GM19238 (cell line): ENCODE results near the gene RARB.

Experiments used
- DNase-seq: peaks from one replicate; pipeline ENCODE4 v3.0.0; 2011; ENCODE audit warnings: low spot score; ENCODE audit not compliant: insufficient read length

The RARB gene

GRCh38 chr3:25471081-25471768, 43.2 kb downstream of the RARB start:
- DNase-seq, result no peak

DNA sequence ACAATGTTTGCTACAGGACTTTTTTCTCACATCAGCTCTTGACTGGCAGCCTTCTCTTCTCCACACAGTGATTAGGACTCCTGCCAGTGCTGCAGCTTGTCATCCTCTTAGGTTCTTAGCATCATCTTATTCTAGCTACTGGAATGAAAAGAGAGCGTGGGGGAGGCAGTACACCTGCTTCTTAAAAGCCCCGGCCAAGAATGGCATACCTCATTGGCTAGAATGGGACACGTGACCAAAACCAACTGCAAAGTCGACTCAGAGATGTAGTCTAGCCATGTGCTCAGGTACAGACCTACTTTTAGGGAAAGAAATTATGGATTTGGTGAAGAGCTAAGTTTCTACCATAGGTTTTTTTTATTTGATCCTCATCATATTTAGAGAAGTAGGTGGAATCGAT, 44.1 kb downstream of the RARB start:
- no peak for DNase-seq

DNA sequence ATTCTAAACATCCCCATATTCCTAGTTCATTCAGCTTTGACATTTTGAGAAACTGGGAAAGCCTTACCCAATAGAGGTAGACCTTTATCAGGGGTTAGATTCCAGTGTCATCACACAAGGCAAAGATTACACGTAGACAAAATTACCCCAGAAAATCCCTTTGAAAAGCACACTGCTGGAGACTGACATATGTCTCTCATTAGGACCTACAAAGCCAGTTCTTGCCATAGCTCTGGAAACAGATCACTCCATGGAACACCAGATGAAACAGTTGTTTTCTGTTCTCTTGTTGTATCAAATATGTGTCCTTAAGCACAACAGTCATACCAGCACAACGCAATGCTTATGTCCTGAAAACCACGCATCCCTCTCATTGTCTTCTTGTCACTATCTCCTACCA, 44.7 kb downstream of the RARB start:
- no peak for DNase-seq

- no peak for DNase-seq
Observed at GRCh38 chr3:25473246-25473645, 45.2 kb downstream of the RARB start.

GRCh38 chr3:25474052-25474451, 46.0 kb downstream of the RARB start:
- no peak for DNase-seq

- no peak for DNase-seq
Observed at GRCh38 chr3:25476639-25477038, 48.6 kb downstream of the RARB start.

DNA sequence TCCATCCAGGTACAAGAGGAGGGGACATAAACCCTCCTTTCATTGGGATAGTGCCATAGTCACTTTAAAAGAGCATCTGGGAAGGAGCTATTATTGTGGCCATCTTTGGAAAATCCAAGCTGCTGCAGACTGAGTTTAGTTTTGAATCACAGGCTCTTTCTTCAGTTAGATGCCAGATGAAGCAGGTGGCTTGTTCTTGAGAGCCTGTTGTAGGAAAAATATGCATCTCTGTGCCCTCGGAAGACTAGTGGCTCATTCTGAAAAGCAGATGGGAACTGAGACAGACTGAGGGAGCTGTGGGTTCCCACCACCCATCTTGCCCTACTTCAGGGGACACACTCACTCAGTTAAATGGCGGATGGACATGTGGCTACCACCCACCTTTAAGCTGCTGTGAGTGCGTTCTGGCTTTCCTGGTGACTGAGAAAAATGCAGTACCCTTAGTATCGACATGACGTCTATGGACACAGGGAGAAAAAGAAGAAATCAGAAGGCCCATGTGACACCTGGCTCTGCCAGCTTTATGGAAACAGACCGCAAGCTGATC, 50.2 kb downstream of the RARB start:
- no peak for DNase-seq

- DNase-seq, result no peak
Observed at GRCh38 chr3:25478964-25479726, 51.1 kb downstream of the RARB start.

DNA sequence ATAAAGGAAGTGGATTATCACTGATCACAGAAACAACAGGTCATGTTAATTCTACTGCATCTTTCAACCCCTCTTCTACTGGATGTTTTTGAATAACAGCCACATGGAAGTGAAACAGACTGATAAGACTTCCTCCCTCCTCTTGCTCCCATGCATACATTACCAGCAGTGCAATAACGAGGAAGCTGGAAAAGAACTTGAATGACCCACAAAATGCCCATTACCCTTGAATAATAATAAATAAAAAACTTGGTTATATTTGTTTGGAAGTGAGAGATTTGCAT, 51.6 kb downstream of the RARB start:
- DNase-seq, result no peak

DNA sequence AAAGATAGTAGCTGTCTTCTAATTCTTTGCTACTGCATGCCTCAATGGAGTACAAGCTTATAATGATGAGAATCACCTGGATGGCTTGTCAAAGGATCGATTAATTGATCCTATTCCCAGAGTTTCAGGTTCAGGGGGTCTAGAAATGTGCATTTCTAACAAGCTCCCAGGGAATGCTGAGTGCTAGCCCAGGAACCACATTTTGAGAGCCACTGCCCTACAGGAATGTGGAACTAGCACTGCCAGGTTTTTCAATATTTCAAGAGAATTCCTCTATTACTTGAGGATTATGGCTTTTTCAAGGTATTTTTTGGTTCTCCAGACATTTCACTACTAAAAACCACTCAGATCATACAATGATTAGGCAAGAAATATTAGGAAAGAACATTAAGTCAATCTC, 52.7 kb downstream of the RARB start:
- DNase-seq, result no peak

DNA sequence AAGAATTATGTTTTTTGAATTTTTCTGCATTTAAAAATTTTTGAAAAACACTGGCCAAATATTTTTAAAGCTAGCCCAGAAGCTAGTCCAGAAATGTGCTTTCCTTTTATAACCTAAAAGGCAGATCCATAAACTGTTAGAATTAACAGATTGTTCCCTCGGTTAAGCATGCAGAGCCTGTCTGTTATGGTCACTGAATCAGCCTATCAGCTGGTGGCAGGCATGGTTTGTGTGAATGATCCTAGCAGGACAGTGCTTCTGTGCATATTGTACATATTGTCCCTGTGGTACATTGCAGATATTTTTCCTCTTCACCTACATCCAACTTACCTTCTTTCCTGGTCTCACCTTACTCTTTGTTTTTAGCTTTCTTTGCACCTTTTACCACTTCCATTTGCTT, 53.3 kb downstream of the RARB start:
- DNase-seq, result no peak

- no peak for DNase-seq
Observed at GRCh38 chr3:25483456-25483855, 55.4 kb downstream of the RARB start.

DNA sequence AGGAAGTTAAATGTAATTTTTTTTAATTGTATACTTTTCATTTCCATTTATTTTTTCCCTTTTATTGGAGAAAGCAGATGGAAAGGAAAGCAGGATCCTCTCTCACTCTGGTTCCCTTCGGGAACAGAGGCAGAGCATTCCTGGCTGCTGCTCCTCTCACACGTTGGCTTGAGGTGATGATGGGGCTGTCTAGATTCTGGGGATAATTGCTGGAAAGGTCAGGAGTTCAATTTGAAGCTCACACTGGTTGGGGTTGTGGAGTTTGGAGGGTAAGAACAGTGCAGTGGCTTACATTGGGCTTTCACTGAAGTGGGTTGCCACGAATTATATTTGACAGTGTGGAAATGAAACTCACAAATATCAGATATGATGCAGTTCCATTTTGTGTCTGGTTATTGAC, 57.6 kb downstream of the RARB start:
- DNase-seq, result no peak

DNA sequence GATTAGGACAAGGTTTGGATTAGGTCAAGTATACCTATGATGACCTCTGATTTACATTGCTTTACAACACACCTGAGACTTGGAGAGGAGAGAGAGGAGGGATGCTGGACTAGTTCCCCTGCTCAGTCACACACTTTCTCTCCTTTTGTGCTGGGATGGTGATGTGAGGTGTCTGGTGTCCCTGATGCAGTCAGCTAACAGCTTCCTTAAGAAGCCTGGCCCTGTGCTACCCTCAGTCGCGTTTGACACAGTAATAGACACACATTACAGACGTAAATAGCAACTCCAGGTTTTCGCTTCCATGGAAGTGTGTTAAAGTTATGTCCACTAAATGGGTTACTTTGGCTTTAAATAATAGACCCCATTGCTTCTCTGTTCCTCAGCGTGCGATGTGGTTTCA, 58.9 kb downstream of the RARB start:
- no peak for DNase-seq

GRCh38 chr3:25489858-25490593, 62.0 kb downstream of the RARB start:
- DNase-seq, result no peak

- DNase-seq, result no peak
Observed at GRCh38 chr3:25493246-25493645, 65.2 kb downstream of the RARB start.

GRCh38 chr3:25493786-25494185, 65.7 kb downstream of the RARB start:
- no peak for DNase-seq

DNA sequence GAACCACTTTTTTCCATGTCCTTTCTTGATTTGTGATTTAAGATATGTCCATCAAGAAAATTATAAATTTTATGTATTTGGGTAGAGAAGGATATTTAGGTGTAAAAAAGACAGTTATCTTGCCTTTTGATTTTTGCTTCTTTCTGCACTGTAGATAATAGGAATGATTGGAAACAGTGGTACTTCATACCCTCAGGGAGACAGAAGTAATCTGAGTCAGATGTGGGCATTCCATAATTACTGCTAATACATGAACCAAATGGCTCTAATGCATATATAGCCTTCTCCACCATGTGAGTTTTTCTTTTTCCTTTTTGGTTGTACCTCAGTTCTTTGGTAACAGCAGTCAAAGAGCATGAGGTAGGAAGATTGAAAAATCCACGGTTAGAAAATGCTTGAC, 67.2 kb downstream of the RARB start:
- no peak for DNase-seq

- DNase-seq, result no peak
Observed at GRCh38 chr3:25495726-25496253, 67.7 kb downstream of the RARB start.

DNA sequence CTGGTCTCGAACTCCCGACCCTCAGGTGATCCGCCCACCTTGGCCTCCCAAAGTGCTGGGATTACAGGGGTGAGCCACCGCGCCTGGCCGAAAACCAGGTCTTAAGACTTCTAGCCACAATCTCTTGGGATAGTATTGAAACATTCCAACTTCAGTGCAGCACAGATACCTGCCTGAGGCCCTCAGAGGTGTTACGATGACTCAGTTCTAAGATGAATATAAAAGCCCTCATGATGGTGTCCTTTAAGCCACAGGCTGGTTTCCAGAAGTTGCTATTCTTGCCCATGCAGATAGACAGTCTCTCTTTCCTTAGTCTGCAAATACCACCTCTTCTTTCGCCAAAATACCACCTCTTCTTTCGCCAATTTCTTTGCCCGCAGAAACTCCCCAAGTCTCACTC, 69.0 kb downstream of the RARB start:
- DNase-seq, result no peak

DNA sequence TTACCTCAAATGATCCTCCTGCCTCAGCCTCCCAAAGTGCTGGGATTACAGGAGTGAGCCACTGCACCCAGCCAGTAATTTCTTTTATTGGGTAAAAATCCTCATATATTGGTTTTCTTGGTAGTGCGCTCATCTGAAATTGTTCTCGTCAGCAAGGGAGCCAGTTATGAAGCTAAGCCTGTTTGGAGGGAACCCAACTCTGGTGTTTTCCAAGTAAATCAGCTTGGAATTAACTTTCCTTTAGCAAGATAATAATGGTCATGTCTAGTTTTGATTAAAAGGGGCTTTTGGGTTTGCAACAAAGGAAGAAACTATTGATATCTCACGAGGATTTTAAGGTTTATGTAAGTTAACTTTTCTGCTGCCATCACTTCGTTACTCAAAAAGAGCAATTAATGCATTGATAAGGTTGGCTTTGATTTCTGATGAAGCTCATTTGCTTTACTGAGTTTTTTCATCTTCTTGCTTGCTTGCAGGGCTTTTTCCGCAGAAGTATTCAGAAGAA, 72.7 kb downstream of the RARB start:
- DNase-seq, result no peak

GRCh38 chr3:25502233-25502632, 74.2 kb downstream of the RARB start:
- DNase-seq, result no peak
